CD4-positive, alpha-beta memory T cell (primary cell): ENCODE measurements around the gene UBALD2. TPM values are rescaled to one million over a fixed set of nuclear protein-coding genes. Genes with fewer than 3 reads are reported as not detected.
A peak's percentile ranks its signal among the peaks of the same experiment; 100 is the strongest.

Source experiments
- CTCF ChIA-PET: fragments of 350-600 bp; sonication (Branson Sonifier 250); formaldehyde crosslinking; loops from one replicate; lab custom pipeline; 2021; ENCODE audit warnings: inconsistent platforms; ENCODE audit not compliant: partially characterized antibody; lab: Charles Lee
- POLR2A ChIA-PET: fragments of 350-600 bp; sonication (Branson Sonifier 250); formaldehyde crosslinking; loops from one replicate; lab custom pipeline; 2021; ENCODE audit not compliant: partially characterized antibody; lab: Charles Lee
- DNase-seq, 5 donors: peaks; one replicate each; pipeline versions ENCODE4 v3.0.0 to v3.0.0-alpha.2; 2020 to 2022; ENCODE audit warnings: mixed read lengths in 1 of 5
- H3K27ac ChIP-seq: one replicate; pipeline ENCODE4 v1.7.0; 2013; ENCODE audit warnings: low read depth, low read length
- H3K27me3 ChIP-seq: 2 replicates; pipeline ENCODE4 v1.7.0; 2013; ENCODE audit warnings: mild to moderate bottlenecking, low read length, moderate library complexity; ENCODE audit not compliant: insufficient read depth
- H3K36me3 ChIP-seq: 2 replicates; pipeline ENCODE4 v1.7.0; 2013; ENCODE audit warnings: mild to moderate bottlenecking, low read length, moderate library complexity; ENCODE audit not compliant: insufficient read depth
- H3K4me1 ChIP-seq: 2 replicates; pipeline ENCODE4 v1.7.0; 2013; ENCODE audit warnings: mild to moderate bottlenecking, low read length, moderate library complexity; ENCODE audit not compliant: insufficient read depth
- H3K4me3 ChIP-seq, 2 donors: one replicate each; pipeline ENCODE4 v1.7.0; 2013; ENCODE audit warnings: low read length in 2 of 2, mild to moderate bottlenecking in 1 of 2
- H3K9me3 ChIP-seq, 2 donors: one replicate each; pipeline ENCODE4 v1.7.0; 2013; ENCODE audit warnings: low read length in 2 of 2, control low read depth in 1 of 2; ENCODE audit not compliant: control insufficient read depth in 1 of 2
- H3K27ac Mint-ChIP-seq, 7 donors: one replicate each; pipeline ENCODE4 v1.8.0; 2020 to 2021; ENCODE audit warnings: mixed read lengths in 7 of 7, mild to moderate bottlenecking in 6 of 7, inconsistent platforms in 3 of 7, moderate library complexity in 3 of 7
- H3K27me3 Mint-ChIP-seq, 2 donors: one replicate each; pipeline ENCODE4 v1.8.0; 2020 to 2021; ENCODE audit warnings: mixed read lengths in 2 of 2
- H3K36me3 Mint-ChIP-seq, 2 donors: one replicate each; pipeline ENCODE4 v1.8.0; 2020 to 2021; ENCODE audit warnings: mixed read lengths in 2 of 2, inconsistent platforms in 1 of 2, mild to moderate bottlenecking in 1 of 2
- H3K4me1 Mint-ChIP-seq, 4 donors: one replicate each; pipeline ENCODE4 v1.8.0; 2020 to 2021; ENCODE audit warnings: mixed read lengths in 4 of 4, mild to moderate bottlenecking in 1 of 4
- H3K4me3 Mint-ChIP-seq, 8 donors: one replicate each; pipeline ENCODE4 v1.8.0; 2020 to 2021; ENCODE audit warnings: mixed read lengths in 8 of 8, mild to moderate bottlenecking in 7 of 8, moderate library complexity in 6 of 8, inconsistent platforms in 3 of 8
- H3K9me3 Mint-ChIP-seq, 8 donors: one replicate each; pipeline ENCODE4 v1.8.0; 2020 to 2021; ENCODE audit warnings: mixed read lengths in 8 of 8, mild to moderate bottlenecking in 5 of 8, inconsistent platforms in 3 of 8, moderate library complexity in 1 of 8
- intact Hi-C: fragments of 100-400 bp; cut with micrococcal nuclease; formaldehyde crosslinking; loops from one replicate; pipeline ENCODE4 v1.15.1; 2023
- polyA plus RNA-seq, 2 donors: library from polyadenylated mRNA; unstranded; fragments of 300-500 nt; fragmentation: Illumina TruSeq; gene quantifications; one replicate each; pipeline ENCODE4 v1.2.3, GENCODE V29; 2021
- total RNA-seq, 2 experiments: library from RNA; stranded (reverse); gene quantifications; one replicate each; pipeline ENCODE4 v1.2.3, GENCODE V29; 2021

The UBALD2 gene
- total and polyA plus RNA-seq, 4 experiments from 2014 or later, result 6.2 to 103 (median 55.9) TPM

GRCh38 chr17:76232342-76232741, 32.8 kb upstream of the UBALD2 start:
- H3K27ac Mint-ChIP-seq, result peak overlapping the region in 2 of 7 donors; percentile 7 to 53
- CTCF ChIA-PET, result interaction anchor here (1.5 kb wide), 1 partner anchor 53 kb away, joined by 3 read pairs; no protein-coding TSS in a partner anchor
- peaks cover 7 to 19% of the 10 kb centered on the region in 2 donors for H3K36me3 Mint-ChIP-seq
- Histone ChIP-seq H3K36me3 (no peaks in the 10 kb centered on the region), H3K4me1 (peaks cover 14% of the 10 kb centered on the region), H3K9me3 (no peaks in the 10 kb centered on the region), H3K4me3 (no peak overlapping the region), H3K27ac (no peak overlapping the region), H3K27me3 (no peaks in the 10 kb centered on the region)
- POLR2A ChIA-PET, result interaction anchor here (2.2 kb wide), 1 partner anchor 11 kb away, joined by 5 read pairs; no protein-coding TSS in a partner anchor
- no peaks in the 10 kb centered on the region for H3K27me3 Mint-ChIP-seq
- no peak for DNase-seq
- H3K4me3 Mint-ChIP-seq, result no peak overlapping the region
- peaks cover 24 to 51% (median 37%) of the 10 kb centered on the region in 4 donors for H3K4me1 Mint-ChIP-seq
- intact Hi-C loops, result loop anchor here (5.0 kb wide), 1 partner anchor 35 kb away; the partner anchor contains the start of gene UBALD2
- peaks cover 0 to 2% (median 0%) of the 10 kb centered on the region in 8 donors for H3K9me3 Mint-ChIP-seq

- no peaks in the 10 kb centered on the region for H3K36me3 ChIP-seq
- DNase-seq, result no peak
- no peak overlapping the region for H3K4me3 ChIP-seq
- POLR2A ChIA-PET, result interaction anchor here (1.2 to 2.2 kb wide), 3 partner anchors 10 to 33 kb away, joined by 4 to 6 read pairs (median 5); partner anchors contain the start of gene UBALD2
- CTCF ChIA-PET, result interaction anchor here (1.5 kb wide), 1 partner anchor 54 kb away, joined by 3 read pairs; no protein-coding TSS in a partner anchor
- H3K9me3 ChIP-seq, result no peaks in the 10 kb centered on the region
- Mint-ChIP-seq H3K27ac (peak overlapping the region in 5 of 7 donors; percentile 32 to 87 (median 59)), H3K27me3 (no peaks in the 10 kb centered on the region), H3K9me3 (peaks cover 0 to 2% (median 0%) of the 10 kb centered on the region in 8 donors), H3K36me3 (peaks cover 7 to 12% of the 10 kb centered on the region in 2 donors), H3K4me1 (peaks cover 26 to 52% (median 42%) of the 10 kb centered on the region in 4 donors), H3K4me3 (peak overlapping the region in 1 of 8 donors; percentile 21)
- H3K4me1 ChIP-seq, result peaks cover 21% of the 10 kb centered on the region
- intact Hi-C loops, result loop anchor here (5.0 kb wide), 1 partner anchor 34 kb away; the partner anchor contains the start of gene UBALD2
- H3K27me3 ChIP-seq, result no peaks in the 10 kb centered on the region
- H3K27ac ChIP-seq, result no peak overlapping the region
These were observed 31.4 kb upstream of the UBALD2 start for GRCh38 chr17:76233588-76234353.

GRCh38 chr17:76234354-76234679, 30.8 kb upstream of the UBALD2 start:
- ChIA-PET CTCF (no interaction called here), POLR2A (interaction anchor here (1.2 to 2.2 kb wide), 3 partner anchors 9 to 32 kb away, joined by 4 to 6 read pairs (median 5); partner anchors contain the start of gene UBALD2)
- peaks cover 4 to 8% of the 10 kb centered on the region in 2 donors for H3K36me3 Mint-ChIP-seq
- no peak overlapping the region for H3K4me3 ChIP-seq
- H3K27ac ChIP-seq, result no peak overlapping the region
- H3K4me1 Mint-ChIP-seq, result peaks cover 26 to 52% (median 42%) of the 10 kb centered on the region in 4 donors
- peak overlapping the region in 5 of 8 donors; percentile 20 to 43 (median 31) for H3K4me3 Mint-ChIP-seq
- H3K9me3 Mint-ChIP-seq, result peaks cover 0 to 2% (median 0%) of the 10 kb centered on the region in 8 donors
- H3K9me3 ChIP-seq, result no peaks in the 10 kb centered on the region
- H3K27ac Mint-ChIP-seq, result peak overlapping the region in 5 of 7 donors; percentile 8 to 87 (median 27)
- peaks cover 23% of the 10 kb centered on the region for H3K4me1 ChIP-seq
- no peak for DNase-seq
- no peaks in the 10 kb centered on the region for H3K27me3 Mint-ChIP-seq
- H3K27me3 ChIP-seq, result no peaks in the 10 kb centered on the region
- intact Hi-C loops, result loop anchor here (5.0 kb wide), 1 partner anchor 33 kb away; the partner anchor contains the start of gene UBALD2
- no peaks in the 10 kb centered on the region for H3K36me3 ChIP-seq

GRCh38 chr17:76235883-76236282, 29.3 kb upstream of the UBALD2 start:
- CTCF ChIA-PET, result no interaction called here
- no peaks in the 10 kb centered on the region for H3K36me3 ChIP-seq
- no peaks in the 10 kb centered on the region for H3K27me3 Mint-ChIP-seq
- H3K9me3 ChIP-seq, result no peaks in the 10 kb centered on the region
- DNase-seq, result no peak
- peaks cover 5 to 8% of the 10 kb centered on the region in 2 donors for H3K36me3 Mint-ChIP-seq
- intact Hi-C loops, result loop anchor here (5.0 kb wide), 1 partner anchor 39 kb away; no protein-coding TSS in a partner anchor
- peaks cover 23 to 52% (median 36%) of the 10 kb centered on the region in 4 donors for H3K4me1 Mint-ChIP-seq
- POLR2A ChIA-PET, result interaction anchor here (0.6 to 1.4 kb wide), 4 partner anchors 29 to 92 kb away, joined by 3 to 4 read pairs (median 4); partner anchors contain the start of gene UBALD2
- H3K27me3 ChIP-seq, result no peaks in the 10 kb centered on the region
- H3K4me3 Mint-ChIP-seq, result no peak overlapping the region
- H3K9me3 Mint-ChIP-seq, result peaks cover 0 to 2% (median 0%) of the 10 kb centered on the region in 8 donors
- peaks cover 19% of the 10 kb centered on the region for H3K4me1 ChIP-seq
- H3K27ac Mint-ChIP-seq, result peak overlapping the region in 4 of 7 donors; percentile 8 to 46 (median 32)
- H3K27ac ChIP-seq, result no peak overlapping the region
- H3K4me3 ChIP-seq, result no peak overlapping the region

GRCh38 chr17:76236603-76237002, 28.5 kb upstream of the UBALD2 start:
- POLR2A ChIA-PET, result interaction anchor here (1.0 to 3.3 kb wide), 3 partner anchors 15 to 45 kb away, joined by 3 to 44 read pairs (median 4); partner anchors contain the start of gene UBALD2
- no peak overlapping the region for H3K4me3 ChIP-seq
- no peaks in the 10 kb centered on the region for H3K27me3 ChIP-seq
- CTCF ChIA-PET, result interaction anchor here (1.7 kb wide), 1 partner anchor 18 kb away, joined by 3 read pairs; no protein-coding TSS in a partner anchor
- H3K36me3 ChIP-seq, result no peaks in the 10 kb centered on the region
- H3K4me1 ChIP-seq, result peaks cover 26% of the 10 kb centered on the region
- Mint-ChIP-seq H3K27me3 (no peaks in the 10 kb centered on the region), H3K4me1 (peaks cover 29 to 57% (median 42%) of the 10 kb centered on the region in 4 donors), H3K9me3 (peaks cover 0 to 2% (median 0%) of the 10 kb centered on the region in 8 donors), H3K36me3 (peaks cover 6% of the 10 kb centered on the region in 2 donors), H3K27ac (peak overlapping the region in 3 of 7 donors; percentile 8 to 62 (median 57)), H3K4me3 (peak overlapping the region in 1 of 8 donors; percentile 35)
- no peak overlapping the region for H3K27ac ChIP-seq
- intact Hi-C loops, result loop anchor here (5.0 kb wide), 1 partner anchor 39 kb away; no protein-coding TSS in a partner anchor
- no peaks in the 10 kb centered on the region for H3K9me3 ChIP-seq
- DNase-seq, result no peak

GRCh38 chr17:76237859-76238313, 27.3 kb upstream of the UBALD2 start:
- H3K4me3 ChIP-seq, result no peak overlapping the region
- Mint-ChIP-seq H3K9me3 (peaks cover 0 to 4% (median 0%) of the 10 kb centered on the region in 8 donors), H3K27ac (peak overlapping the region; percentile 51 to 95 (median 75)), H3K4me3 (peak overlapping the region; percentile 17 to 93 (median 88)), H3K36me3 (peaks cover 3% of the 10 kb centered on the region in 2 donors), H3K4me1 (peaks cover 29 to 63% (median 45%) of the 10 kb centered on the region in 4 donors), H3K27me3 (no peaks in the 10 kb centered on the region)
- ChIA-PET CTCF (interaction anchor here (0.8 to 2.3 kb wide), 12 partner anchors 12 to 117 kb away, joined by 3 to 16 read pairs (median 4); no protein-coding TSS in a partner anchor), POLR2A (interaction anchor here (0.5 to 4.1 kb wide), 13 partner anchors 13 to 58 kb away, joined by 3 to 44 read pairs (median 6); partner anchors contain the start of gene UBALD2)
- no peak overlapping the region for H3K27ac ChIP-seq
- no peaks in the 10 kb centered on the region for H3K27me3 ChIP-seq
- no peaks in the 10 kb centered on the region for H3K36me3 ChIP-seq
- intact Hi-C loops, result loop anchor here (5.0 kb wide), 1 partner anchor 41 kb away; no protein-coding TSS in a partner anchor
- no peak for DNase-seq
- H3K4me1 ChIP-seq, result peaks cover 29% of the 10 kb centered on the region
- H3K9me3 ChIP-seq, result no peaks in the 10 kb centered on the region
